NCI-H2081 (cell line): ENCODE results near the gene SDF4.

ENCODE experiments used
- DNase-seq, 2 experiments: peaks; one replicate each; lab custom pipeline; 2025; lab: John Stamatoyannopoulos, UW

SDF4 gene

GRCh38 chr1:1212780-1213344, 18.9 kb downstream of the SDF4 start:
- DNase-seq: no peak

- no peak for DNase-seq
Measured at GRCh38 chr1:1211541-1212441, 20.0 kb downstream of the SDF4 start.

- DNase-seq: no peak
Measured at GRCh38 chr1:1210726-1211540, 20.9 kb downstream of the SDF4 start.

DNA sequence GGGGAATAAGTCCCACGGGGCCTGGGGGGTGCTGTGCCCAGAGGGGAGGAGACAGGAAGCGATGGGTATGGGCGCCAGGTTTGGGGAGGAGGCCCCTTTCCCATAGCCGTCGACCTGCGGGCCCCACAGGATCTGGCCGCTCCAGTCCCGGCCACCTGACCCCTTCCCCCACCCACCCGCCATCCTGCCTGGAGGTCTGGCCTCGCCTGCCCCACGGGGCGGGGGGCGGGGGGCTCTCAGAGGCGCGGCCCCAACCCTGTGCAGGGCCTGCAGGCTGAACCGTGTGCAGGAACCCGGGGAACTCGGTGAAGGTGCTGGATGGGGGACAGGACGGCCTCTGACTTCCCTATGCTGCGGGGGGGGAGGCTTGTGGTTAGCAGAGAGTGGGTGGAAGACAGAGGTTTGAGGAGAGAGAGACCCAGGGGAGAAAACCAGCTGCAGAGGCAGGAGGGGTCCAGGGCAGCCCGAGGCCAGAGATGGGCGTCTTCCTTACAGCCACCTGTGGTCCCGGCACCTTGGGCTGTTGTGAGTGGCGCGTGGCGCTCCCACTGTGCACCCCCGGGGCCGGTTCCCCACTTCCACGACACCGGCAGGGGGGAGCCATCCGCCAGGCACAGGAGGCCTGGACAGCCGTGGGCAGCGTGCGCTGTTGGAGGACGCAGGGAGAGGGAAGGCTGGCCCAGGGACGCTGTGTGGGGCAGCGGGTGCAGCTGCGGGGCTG, 22.9 kb downstream of the SDF4 start:
- no peak for DNase-seq

- DNase-seq: no peak
Measured at GRCh38 chr1:1207571-1207892, 24.3 kb downstream of the SDF4 start.

DNA sequence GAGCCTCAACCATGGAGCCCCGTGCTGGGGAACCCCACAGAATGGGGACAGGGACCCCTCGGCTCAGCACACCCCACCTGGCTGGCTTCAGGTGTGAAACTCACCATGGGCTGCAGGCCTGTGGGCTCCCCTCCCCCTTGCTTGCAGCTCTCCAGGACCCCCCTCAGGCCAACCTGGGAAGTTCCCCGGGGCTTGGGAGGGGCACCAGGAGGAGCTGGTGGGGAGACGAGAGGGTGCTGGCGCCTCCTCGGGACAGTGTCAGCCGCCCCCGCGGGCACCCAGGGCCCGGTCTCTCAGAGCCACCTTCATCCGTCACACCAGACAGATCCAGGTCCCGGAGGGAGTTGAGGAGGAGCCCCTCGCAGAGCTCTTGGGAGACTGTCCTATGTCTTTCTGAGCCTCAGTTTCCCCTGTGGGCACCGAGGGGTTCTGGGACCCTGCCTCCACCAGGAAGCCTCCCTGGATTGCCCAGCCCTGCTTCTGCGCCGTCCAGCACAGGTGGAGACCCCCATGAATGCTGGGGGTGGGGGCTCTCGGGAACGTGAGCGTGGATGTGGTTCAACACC, 24.8 kb downstream of the SDF4 start:
- no peak for DNase-seq

- no peak for DNase-seq
Measured at GRCh38 chr1:1206376-1206965, 25.3 kb downstream of the SDF4 start, which contains the start of gene TNFRSF18. TNFRSF18 (minus strand) TSS chr1:1206592; CDS start chr1:1206571, 21 bp downstream.

DNA sequence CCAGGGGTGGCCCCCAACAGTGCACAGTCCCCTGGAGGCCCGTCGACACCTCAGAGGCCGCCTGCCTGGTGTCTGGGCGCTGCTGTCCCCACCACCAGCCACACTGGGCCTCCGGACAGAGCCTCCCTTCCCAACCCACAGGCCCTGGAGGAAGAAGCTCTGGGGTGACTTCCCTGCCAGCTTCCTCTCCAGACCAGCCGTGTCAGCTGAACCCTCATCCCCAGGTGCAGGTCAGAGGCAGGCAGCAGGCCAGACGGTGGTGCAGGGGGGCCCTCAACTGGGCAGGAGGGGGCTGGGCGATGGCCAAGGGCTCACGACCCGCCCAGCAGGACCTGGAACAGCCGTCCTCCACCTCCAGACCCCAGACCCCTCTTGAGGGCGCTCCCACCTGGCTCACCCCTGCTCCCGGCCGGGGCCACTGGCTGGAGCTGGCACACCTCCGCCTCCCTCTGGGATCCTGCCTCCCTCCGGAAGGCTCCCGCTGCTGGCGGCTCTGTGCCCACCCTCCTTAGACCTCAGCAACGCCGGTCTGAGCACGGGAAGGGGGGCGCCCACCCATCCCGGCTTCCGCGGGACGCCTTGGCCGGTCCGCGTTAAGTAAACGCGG, 25.9 kb downstream of the SDF4 start:
- no peak for DNase-seq

- DNase-seq: no peak
Measured at GRCh38 chr1:1204998-1205768, 26.6 kb downstream of the SDF4 start.

- DNase-seq: no peak
Measured at GRCh38 chr1:1204425-1204920, 27.3 kb downstream of the SDF4 start.

DNA sequence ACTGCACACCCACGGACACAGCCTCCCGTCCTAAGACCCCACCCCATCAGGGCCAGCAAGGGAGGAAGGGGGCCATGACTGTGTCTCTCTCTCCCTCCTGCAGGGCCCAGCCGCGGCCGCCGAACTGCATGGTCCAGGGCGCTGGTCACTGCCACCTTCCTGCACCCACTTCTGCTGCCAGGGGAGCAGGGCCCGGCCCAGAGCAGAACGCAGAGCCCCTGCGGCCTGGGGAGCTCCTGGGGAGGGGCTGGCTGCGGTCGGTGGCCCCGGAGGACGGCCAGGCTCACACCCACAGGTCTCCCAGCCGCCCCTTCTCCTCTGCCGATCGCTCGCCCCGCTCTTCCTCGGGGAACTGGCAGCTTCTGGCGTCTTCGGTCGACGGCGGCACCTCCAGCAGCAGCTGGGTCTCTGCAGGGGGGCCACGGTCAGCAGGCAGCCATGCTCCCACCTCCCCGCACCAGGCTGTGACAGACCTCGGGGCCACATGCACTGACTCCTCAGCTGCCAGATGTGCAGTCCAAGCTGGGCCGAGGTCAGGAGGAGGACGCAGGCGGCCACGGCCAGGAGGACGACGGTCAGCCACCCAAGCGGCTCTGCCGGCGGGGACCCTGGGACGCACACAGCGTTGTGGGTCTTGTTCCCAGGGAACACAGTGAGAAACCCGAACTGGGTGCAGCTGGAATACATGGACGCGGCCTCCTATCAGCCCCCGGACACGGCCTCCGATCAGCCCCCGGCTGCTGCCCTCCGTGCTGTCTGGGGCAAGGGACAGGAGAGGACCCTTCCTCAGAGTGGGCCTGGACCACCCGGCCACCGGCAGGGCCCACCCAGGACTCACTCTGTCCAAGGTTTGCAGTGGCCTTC, 28.0 kb downstream of the SDF4 start:
- DNase-seq: no peak

- DNase-seq: no peak
Measured at GRCh38 chr1:1202831-1203560, 28.8 kb downstream of the SDF4 start.

GRCh38 chr1:1200876-1201810, 30.7 kb downstream of the SDF4 start:
- DNase-seq: no peak

DNA sequence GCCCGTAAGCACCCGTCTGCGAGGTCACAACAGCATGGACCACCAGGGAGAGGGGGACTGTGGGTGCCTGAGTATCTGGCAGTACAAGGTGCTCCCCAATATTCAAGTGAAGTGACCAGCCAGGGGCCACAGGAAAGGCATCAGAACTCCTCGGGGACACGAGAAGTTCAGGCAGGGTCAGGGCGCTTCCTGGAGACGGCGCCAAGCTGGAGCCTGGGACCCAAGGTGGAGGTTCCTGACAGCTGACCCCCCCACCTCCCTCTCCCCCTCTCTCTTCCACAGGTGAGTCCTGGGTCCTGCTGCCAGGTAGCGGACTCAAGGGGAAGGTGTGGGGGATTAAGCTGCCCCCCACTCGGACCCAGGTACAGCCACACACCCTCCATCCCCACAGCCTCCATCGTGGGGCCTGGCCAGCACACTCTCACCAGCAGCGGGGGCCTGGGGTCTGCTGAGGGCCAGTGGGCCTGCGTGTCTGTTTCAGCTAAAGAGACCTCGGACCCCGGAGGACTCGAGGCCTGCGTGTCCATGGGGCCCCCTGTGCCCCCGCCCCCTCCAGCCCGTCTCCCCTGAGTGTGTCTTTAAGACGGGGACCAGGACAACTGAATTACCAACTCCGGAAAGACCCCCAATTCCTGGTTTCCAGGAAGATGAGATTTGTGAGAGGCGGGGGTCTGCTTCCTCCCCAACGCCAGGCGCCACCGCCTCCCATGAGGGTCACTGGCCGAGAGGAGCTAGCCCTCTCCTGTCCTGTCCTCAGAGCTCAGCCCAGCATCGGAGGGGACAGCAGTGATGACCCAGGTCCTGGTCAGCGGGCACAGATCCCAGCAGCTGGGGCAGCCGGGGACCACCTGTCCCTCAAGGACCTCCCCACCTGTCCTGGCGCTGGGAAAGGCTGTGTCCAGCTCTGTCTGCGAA, 31.6 kb downstream of the SDF4 start:
- no peak for DNase-seq

- no peak for DNase-seq
Measured at GRCh38 chr1:1199141-1199960, 32.5 kb downstream of the SDF4 start.
